ENCODE data around the gene VEZT.

DNA sequence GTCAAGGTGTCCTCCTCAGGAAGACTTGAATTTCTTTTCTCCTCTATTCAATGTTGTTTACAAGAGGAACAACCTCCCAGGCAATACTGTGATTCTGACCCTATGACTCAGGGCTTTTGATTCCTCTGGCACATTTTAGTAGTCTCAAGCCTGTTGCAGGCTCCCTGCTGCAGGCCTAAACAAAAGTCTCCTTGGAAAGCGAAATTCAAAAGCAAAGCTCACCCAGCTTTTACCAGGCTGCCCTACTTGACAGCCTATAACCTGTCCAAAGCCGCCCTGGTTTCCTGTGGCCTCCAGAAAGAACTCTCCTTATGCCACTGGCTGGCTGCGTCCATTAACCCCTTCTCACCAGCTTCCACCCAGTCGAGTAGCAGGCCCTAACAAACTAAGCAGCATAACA, 11.9 kb upstream of the VEZT start:
- TF ChIP-seq POLR2A (IDR thresholded peaks at IDR 0.05) = no peak
- TF ChIP-seq, protein P1, sequence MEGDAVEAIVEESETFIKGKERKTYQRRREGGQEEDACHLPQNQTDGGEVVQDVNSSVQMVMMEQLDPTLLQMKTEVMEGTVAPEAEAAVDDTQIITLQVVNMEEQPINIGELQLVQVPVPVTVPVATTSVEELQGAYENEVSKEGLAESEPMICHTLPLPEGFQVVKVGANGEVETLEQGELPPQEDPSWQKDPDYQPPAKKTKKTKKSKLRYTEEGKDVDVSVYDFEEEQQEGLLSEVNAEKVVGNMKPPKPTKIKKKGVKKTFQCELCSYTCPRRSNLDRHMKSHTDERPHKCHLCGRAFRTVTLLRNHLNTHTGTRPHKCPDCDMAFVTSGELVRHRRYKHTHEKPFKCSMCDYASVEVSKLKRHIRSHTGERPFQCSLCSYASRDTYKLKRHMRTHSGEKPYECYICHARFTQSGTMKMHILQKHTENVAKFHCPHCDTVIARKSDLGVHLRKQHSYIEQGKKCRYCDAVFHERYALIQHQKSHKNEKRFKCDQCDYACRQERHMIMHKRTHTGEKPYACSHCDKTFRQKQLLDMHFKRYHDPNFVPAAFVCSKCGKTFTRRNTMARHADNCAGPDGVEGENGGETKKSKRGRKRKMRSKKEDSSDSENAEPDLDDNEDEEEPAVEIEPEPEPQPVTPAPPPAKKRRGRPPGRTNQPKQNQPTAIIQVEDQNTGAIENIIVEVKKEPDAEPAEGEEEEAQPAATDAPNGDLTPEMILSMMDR (IDR thresholded peaks at IDR 0.05) = no peak
